ENCODE data around the gene TMEM170A. TPM values are rescaled to one million over a fixed set of nuclear protein-coding genes. Genes with fewer than 3 reads are reported as not detected.

Gene TMEM170A
- polyA plus RNA-seq, 2 donors = 5.0 to 5.2 TPM

DNA sequence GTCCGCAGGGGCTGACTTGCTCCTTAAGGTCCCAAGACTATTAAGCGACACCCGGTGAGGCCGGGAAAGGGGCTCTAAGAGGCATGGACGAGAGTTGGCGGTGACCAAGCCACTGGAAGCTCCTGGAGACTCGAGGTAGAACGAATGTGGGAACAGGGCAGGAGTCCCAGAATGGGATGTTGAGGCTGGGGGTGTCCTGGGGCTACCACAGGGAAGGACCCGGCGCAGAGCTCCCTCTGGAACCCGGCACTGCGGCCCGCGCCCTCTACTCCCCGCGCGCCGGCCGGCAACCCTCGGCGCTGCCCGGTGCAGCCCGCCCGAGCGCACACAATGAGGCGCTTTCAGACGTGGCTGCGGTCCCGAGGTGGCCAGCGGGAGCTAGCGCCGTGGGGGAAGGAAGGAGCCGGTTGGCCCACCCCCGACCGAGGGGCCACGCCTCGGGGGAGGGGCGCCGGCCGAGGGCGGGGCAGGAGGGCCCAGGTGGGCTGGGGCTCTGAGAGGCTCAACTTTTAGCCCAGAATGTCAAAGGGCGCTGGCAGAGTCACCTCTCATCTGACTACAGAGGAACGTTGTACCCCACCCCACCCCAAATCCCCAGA, 30.7 kb upstream of the TMEM170A start, which contains the start of gene CHST6:
Gene CHST6, minus strand, starts transcription at position 366 of the 599 bp plus-strand sequence. CDS start 15,613 bp downstream, outside the sequence.
- no peak within 1 kb of the TSS for H3K27ac ChIP-seq (ENCODE audit: low read depth in 2 of 2, low read length in 1 of 2)
- no peaks in the 10 kb centered on the region for H3K36me3 ChIP-seq (ENCODE audit: control insufficient read depth in 2 of 2, insufficient read depth in 2 of 2, low read length in 1 of 2)

GRCh38 chr16:75494661-75495075, 30.2 kb upstream of the TMEM170A start:
- Histone ChIP-seq H3K9me3 (ENCODE audit: control insufficient read depth in 2 of 2, insufficient read depth in 1 of 2, low read depth in 1 of 2, low read length in 1 of 2) (no peaks in the 10 kb centered on the region), H3K4me3 (ENCODE audit: low read depth in 1 of 2, low read length in 2 of 2) (peak overlapping the region; percentile 32 to 38), H3K4me1 (ENCODE audit: control insufficient read depth in 2 of 2, insufficient read depth in 2 of 2, low read length in 1 of 2) (peaks cover 0 to 5% of the 10 kb centered on the region in 2 donors), H3K36me3 (ENCODE audit: control insufficient read depth in 2 of 2, insufficient read depth in 2 of 2, low read length in 1 of 2) (no peaks in the 10 kb centered on the region), H3K27me3 (ENCODE audit: control insufficient read depth in 1 of 2, insufficient read depth in 2 of 2, low read length in 2 of 2) (no peaks in the 10 kb centered on the region), H3K27ac (ENCODE audit: low read depth in 2 of 2, low read length in 1 of 2) (no peak overlapping the region)
- WGBS, 2 donors = 7 to 8% methylated on average over 26 of the region's 26 CpGs

More for the DNA sequence above, 30.7 kb upstream of the TMEM170A start, which contains the start of gene CHST6:
- Histone ChIP-seq H3K27me3 (ENCODE audit: control insufficient read depth in 1 of 2, insufficient read depth in 2 of 2, low read length in 2 of 2) (no peaks in the 10 kb centered on the region), H3K9me3 (ENCODE audit: control insufficient read depth in 2 of 2, insufficient read depth in 1 of 2, low read depth in 1 of 2, low read length in 1 of 2) (no peaks in the 10 kb centered on the region), H3K4me3 (ENCODE audit: low read depth in 1 of 2, low read length in 2 of 2) (peak within 1 kb of the TSS; percentile 32 to 38), H3K4me1 (ENCODE audit: control insufficient read depth in 2 of 2, insufficient read depth in 2 of 2, low read length in 1 of 2) (peaks cover 0 to 5% of the 10 kb centered on the region in 2 donors)
- 3 to 4% methylated on average over 28 to 43 of the region's 43 CpGs for WGBS, 2 donors

DNA sequence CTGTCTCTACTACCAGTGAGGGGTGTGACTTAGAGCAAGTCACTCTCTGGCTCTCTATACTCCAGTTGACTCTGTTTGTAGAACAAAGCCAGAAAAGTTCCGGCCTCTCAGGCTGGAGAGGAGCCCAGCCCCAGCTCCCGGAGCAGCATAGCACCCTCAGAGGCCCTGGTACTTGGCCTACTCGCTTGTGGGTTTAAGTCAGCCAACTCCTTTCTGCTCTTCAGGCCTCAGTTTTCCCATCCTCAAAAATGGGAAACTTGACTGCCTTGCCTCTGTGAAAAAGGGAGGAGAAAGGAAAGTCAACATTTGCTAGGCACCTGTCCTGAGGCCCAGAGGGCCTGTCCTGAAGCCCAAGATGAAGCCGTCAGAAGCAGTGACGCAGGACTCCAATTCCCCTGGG, 29.7 kb upstream of the TMEM170A start:
- Histone ChIP-seq H3K36me3 (ENCODE audit: control insufficient read depth in 2 of 2, insufficient read depth in 2 of 2, low read length in 1 of 2) (no peaks in the 10 kb centered on the region), H3K27ac (ENCODE audit: low read depth in 2 of 2, low read length in 1 of 2) (no peak overlapping the region), H3K4me1 (ENCODE audit: control insufficient read depth in 2 of 2, insufficient read depth in 2 of 2, low read length in 1 of 2) (peaks cover 0 to 5% of the 10 kb centered on the region in 2 donors), H3K9me3 (ENCODE audit: control insufficient read depth in 2 of 2, insufficient read depth in 1 of 2, low read depth in 1 of 2, low read length in 1 of 2) (no peaks in the 10 kb centered on the region), H3K4me3 (ENCODE audit: low read depth in 1 of 2, low read length in 2 of 2) (no peak overlapping the region), H3K27me3 (ENCODE audit: control insufficient read depth in 1 of 2, insufficient read depth in 2 of 2, low read length in 2 of 2) (no peaks in the 10 kb centered on the region)
- WGBS, 2 donors = 58 to 62% methylated on average over 5 of the region's 5 CpGs

GRCh38 chr16:75491876-75492275, 27.4 kb upstream of the TMEM170A start:
- Histone ChIP-seq H3K4me3 (ENCODE audit: low read depth in 1 of 2, low read length in 2 of 2) (no peak overlapping the region), H3K27ac (ENCODE audit: low read depth in 2 of 2, low read length in 1 of 2) (no peak overlapping the region), H3K36me3 (ENCODE audit: control insufficient read depth in 2 of 2, insufficient read depth in 2 of 2, low read length in 1 of 2) (no peaks in the 10 kb centered on the region), H3K9me3 (ENCODE audit: control insufficient read depth in 2 of 2, insufficient read depth in 1 of 2, low read depth in 1 of 2, low read length in 1 of 2) (no peaks in the 10 kb centered on the region), H3K27me3 (ENCODE audit: control insufficient read depth in 1 of 2, insufficient read depth in 2 of 2, low read length in 2 of 2) (no peaks in the 10 kb centered on the region), H3K4me1 (ENCODE audit: control insufficient read depth in 2 of 2, insufficient read depth in 2 of 2, low read length in 1 of 2) (peaks cover 0 to 5% of the 10 kb centered on the region in 2 donors)
- 85 to 100% methylated on average over 1 of the region's 1 CpG for WGBS, 2 donors

GRCh38 chr16:75488322-75488721, 23.8 kb upstream of the TMEM170A start:
- Histone ChIP-seq H3K4me1 (ENCODE audit: control insufficient read depth in 2 of 2, insufficient read depth in 2 of 2, low read length in 1 of 2) (peaks cover 0 to 11% of the 10 kb centered on the region in 2 donors), H3K36me3 (ENCODE audit: control insufficient read depth in 2 of 2, insufficient read depth in 2 of 2, low read length in 1 of 2) (no peaks in the 10 kb centered on the region), H3K27ac (ENCODE audit: low read depth in 2 of 2, low read length in 1 of 2) (no peak overlapping the region), H3K9me3 (ENCODE audit: control insufficient read depth in 2 of 2, insufficient read depth in 1 of 2, low read depth in 1 of 2, low read length in 1 of 2) (no peaks in the 10 kb centered on the region), H3K27me3 (ENCODE audit: control insufficient read depth in 1 of 2, insufficient read depth in 2 of 2, low read length in 2 of 2) (no peaks in the 10 kb centered on the region), H3K4me3 (ENCODE audit: low read depth in 1 of 2, low read length in 2 of 2) (no peak overlapping the region)
- 92 to 93% methylated on average over 2 of the region's 2 CpGs for WGBS, 2 donors

- no peaks in the 10 kb centered on the region for H3K27me3 ChIP-seq (ENCODE audit: control insufficient read depth in 1 of 2, insufficient read depth in 2 of 2, low read length in 2 of 2)
- H3K4me1 ChIP-seq (ENCODE audit: control insufficient read depth in 2 of 2, insufficient read depth in 2 of 2, low read length in 1 of 2) = peaks cover 0 to 17% of the 10 kb centered on the region in 2 donors
- H3K4me3 ChIP-seq (ENCODE audit: low read depth in 1 of 2, low read length in 2 of 2) = no peak overlapping the region
- H3K27ac ChIP-seq (ENCODE audit: low read depth in 2 of 2, low read length in 1 of 2) = peak overlapping the region; percentile 47 to 66
- H3K36me3 ChIP-seq (ENCODE audit: control insufficient read depth in 2 of 2, insufficient read depth in 2 of 2, low read length in 1 of 2) = no peaks in the 10 kb centered on the region
- H3K9me3 ChIP-seq (ENCODE audit: control insufficient read depth in 2 of 2, insufficient read depth in 1 of 2, low read depth in 1 of 2, low read length in 1 of 2) = no peaks in the 10 kb centered on the region
- 63 to 71% methylated on average over 2 of the region's 2 CpGs for WGBS, 2 donors
Observed at GRCh38 chr16:75486676-75487313, 22.3 kb upstream of the TMEM170A start.

DNA sequence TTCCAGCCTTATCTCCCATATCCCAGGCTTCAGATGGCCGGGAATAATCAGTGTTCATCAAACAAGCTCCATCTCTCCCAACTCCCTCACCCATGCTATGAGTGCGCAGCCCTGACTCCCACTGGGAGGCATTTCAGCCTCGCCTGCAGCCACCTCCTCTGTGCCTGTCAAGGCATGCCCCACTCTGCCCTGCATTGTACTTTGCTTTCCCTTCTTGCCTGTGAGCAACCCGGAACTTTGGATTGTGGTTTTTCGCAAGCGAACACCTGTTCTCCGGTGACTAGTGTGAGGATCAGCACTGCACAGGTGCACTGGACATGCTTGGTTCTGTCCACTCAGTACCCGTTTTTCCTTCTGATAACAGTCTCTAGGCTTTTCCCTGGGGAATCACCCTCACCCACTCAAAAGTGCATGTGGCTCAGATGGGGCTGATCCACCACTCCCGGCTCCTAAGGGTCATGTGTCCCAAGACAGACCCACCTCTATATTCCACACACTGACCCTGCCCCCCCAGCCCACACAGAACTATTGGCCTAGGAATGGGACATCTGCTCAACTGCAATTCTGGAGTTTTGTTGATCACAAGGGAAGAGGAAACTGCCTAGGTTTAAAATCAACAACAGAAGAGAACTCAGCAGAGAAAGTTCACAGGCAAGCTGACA, 21.7 kb upstream of the TMEM170A start:
- H3K36me3 ChIP-seq (ENCODE audit: control insufficient read depth in 2 of 2, insufficient read depth in 2 of 2, low read length in 1 of 2) = no peaks in the 10 kb centered on the region
- no peaks in the 10 kb centered on the region for H3K9me3 ChIP-seq (ENCODE audit: control insufficient read depth in 2 of 2, insufficient read depth in 1 of 2, low read depth in 1 of 2, low read length in 1 of 2)
- WGBS, 2 donors = 46 to 49% methylated on average over 9 of the region's 9 CpGs
- peak overlapping the region; percentile 47 to 66 for H3K27ac ChIP-seq (ENCODE audit: low read depth in 2 of 2, low read length in 1 of 2)
- H3K4me3 ChIP-seq (ENCODE audit: low read depth in 1 of 2, low read length in 2 of 2) = no peak overlapping the region
- peaks cover 0 to 17% of the 10 kb centered on the region in 2 donors for H3K4me1 ChIP-seq (ENCODE audit: control insufficient read depth in 2 of 2, insufficient read depth in 2 of 2, low read length in 1 of 2)
- H3K27me3 ChIP-seq (ENCODE audit: control insufficient read depth in 1 of 2, insufficient read depth in 2 of 2, low read length in 2 of 2) = no peaks in the 10 kb centered on the region

DNA sequence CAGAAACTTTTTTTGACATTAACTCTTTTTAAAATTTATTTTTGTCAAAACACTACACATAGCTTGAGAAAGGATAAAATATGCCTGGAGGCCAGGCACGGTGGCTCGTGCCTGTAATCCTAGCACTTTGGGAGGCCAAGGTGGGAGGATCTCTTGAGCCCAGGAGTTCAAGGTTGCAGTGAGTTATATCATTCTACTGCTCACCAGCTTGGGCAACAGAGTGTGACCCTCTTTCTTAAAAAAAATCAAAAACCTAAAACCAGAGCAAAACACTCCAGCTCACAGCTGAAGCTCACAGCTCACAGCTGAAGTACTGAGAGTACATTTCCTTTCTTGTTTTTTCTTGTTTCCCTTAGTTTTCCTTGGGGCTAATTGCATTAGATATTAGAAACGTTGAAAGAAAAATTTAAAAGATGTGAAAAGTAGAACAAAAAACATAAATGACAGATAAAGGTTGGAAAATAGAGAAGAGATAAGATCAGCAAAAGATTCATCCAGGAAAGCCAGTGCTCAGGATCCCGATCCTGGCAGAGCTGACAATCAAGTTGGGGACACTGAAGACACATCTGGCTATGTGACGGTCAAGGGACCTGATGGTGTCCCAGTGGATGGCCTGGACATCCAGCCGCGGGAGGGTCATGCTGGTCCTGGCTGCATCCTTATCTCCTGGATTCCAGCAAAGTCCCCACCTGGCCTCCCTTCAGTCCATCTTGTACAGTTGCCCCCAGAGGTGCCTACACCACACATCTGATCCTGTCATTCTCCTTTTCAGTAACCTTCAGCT, 20.9 kb upstream of the TMEM170A start:
- Histone ChIP-seq H3K9me3 (ENCODE audit: control insufficient read depth in 2 of 2, insufficient read depth in 1 of 2, low read depth in 1 of 2, low read length in 1 of 2) (no peaks in the 10 kb centered on the region), H3K27ac (ENCODE audit: low read depth in 2 of 2, low read length in 1 of 2) (peak overlapping the region in 1 of 2 donors; percentile 44), H3K27me3 (ENCODE audit: control insufficient read depth in 1 of 2, insufficient read depth in 2 of 2, low read length in 2 of 2) (no peaks in the 10 kb centered on the region), H3K4me3 (ENCODE audit: low read depth in 1 of 2, low read length in 2 of 2) (no peak overlapping the region), H3K36me3 (ENCODE audit: control insufficient read depth in 2 of 2, insufficient read depth in 2 of 2, low read length in 1 of 2) (no peaks in the 10 kb centered on the region), H3K4me1 (ENCODE audit: control insufficient read depth in 2 of 2, insufficient read depth in 2 of 2, low read length in 1 of 2) (peaks cover 0 to 17% of the 10 kb centered on the region in 2 donors)
- 74 to 80% methylated on average over 7 of the region's 7 CpGs for WGBS, 2 donors

DNA sequence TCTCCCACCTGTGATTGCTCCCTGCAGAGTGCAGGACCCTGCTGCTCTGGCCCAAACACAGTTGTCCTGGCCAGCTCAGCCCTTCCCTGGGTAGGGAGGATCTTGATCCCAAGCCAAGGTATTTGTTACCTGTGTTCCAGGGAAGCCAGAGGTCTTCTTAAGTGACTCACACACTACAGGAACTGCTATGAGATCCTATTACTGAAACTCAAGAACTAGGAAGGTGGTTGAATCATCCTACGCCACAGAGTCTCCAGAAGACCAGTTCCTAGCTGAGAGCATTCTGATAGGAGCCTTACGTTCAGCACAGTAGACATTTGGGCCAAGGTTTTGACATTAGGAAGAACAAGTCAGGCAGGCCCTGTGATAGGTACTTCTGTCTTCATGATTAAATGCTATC, 18.7 kb upstream of the TMEM170A start:
- H3K4me3 ChIP-seq (ENCODE audit: low read depth in 1 of 2, low read length in 2 of 2) = no peak overlapping the region
- H3K36me3 ChIP-seq (ENCODE audit: control insufficient read depth in 2 of 2, insufficient read depth in 2 of 2, low read length in 1 of 2) = no peaks in the 10 kb centered on the region
- peaks cover 0 to 2% of the 10 kb centered on the region in 2 donors for H3K9me3 ChIP-seq (ENCODE audit: control insufficient read depth in 2 of 2, insufficient read depth in 1 of 2, low read depth in 1 of 2, low read length in 1 of 2)
- no peaks in the 10 kb centered on the region for H3K27me3 ChIP-seq (ENCODE audit: control insufficient read depth in 1 of 2, insufficient read depth in 2 of 2, low read length in 2 of 2)
- WGBS, 2 donors = 50 to 74% methylated on average over 2 of the region's 2 CpGs
- H3K27ac ChIP-seq (ENCODE audit: low read depth in 2 of 2, low read length in 1 of 2) = peak overlapping the region; percentile 78 to 86
- peaks cover 0 to 17% of the 10 kb centered on the region in 2 donors for H3K4me1 ChIP-seq (ENCODE audit: control insufficient read depth in 2 of 2, insufficient read depth in 2 of 2, low read length in 1 of 2)
